ENCODE data around the gene CHPF2.
A peak's percentile ranks its signal among the peaks of the same experiment; 100 is the strongest.

The CHPF2 gene

GRCh38 chr7:151242159-151243044 is 10.1 kb downstream of the CHPF2 start:
- TF ChIP-seq, protein P1, sequence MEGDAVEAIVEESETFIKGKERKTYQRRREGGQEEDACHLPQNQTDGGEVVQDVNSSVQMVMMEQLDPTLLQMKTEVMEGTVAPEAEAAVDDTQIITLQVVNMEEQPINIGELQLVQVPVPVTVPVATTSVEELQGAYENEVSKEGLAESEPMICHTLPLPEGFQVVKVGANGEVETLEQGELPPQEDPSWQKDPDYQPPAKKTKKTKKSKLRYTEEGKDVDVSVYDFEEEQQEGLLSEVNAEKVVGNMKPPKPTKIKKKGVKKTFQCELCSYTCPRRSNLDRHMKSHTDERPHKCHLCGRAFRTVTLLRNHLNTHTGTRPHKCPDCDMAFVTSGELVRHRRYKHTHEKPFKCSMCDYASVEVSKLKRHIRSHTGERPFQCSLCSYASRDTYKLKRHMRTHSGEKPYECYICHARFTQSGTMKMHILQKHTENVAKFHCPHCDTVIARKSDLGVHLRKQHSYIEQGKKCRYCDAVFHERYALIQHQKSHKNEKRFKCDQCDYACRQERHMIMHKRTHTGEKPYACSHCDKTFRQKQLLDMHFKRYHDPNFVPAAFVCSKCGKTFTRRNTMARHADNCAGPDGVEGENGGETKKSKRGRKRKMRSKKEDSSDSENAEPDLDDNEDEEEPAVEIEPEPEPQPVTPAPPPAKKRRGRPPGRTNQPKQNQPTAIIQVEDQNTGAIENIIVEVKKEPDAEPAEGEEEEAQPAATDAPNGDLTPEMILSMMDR (IDR thresholded peaks at IDR 0.05; ENCODE audit: insufficient read depth, low read depth, low read length, missing control alignments): no peak
- DNase-seq (ENCODE audit: low read depth): no peak
- H3K4me3 ChIP-seq (ENCODE audit: low read depth, low read length): no peak overlapping the region

DNA sequence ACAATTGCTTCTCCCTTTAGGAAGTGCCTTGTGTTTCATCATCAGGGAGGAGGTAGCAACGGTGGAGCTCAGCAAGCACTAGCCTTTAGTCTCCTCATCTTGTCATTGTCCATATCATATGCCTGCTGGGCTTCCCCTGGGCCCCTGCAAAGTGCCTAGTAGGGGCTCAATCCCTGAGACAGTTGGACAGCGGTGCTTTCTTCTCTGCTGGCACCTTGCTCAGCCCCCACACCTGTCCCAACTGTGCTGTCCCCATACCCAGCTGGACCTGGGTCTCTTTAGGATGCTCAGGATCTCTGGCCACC is 10.7 kb downstream of the CHPF2 start:
- H3K4me3 ChIP-seq (ENCODE audit: low read depth, low read length): no peak overlapping the region
- DNase-seq (ENCODE audit: low read depth): no peak
- TF ChIP-seq, protein P1 (IDR thresholded peaks at IDR 0.05; ENCODE audit: insufficient read depth, low read depth, low read length, missing control alignments): no peak

DNA sequence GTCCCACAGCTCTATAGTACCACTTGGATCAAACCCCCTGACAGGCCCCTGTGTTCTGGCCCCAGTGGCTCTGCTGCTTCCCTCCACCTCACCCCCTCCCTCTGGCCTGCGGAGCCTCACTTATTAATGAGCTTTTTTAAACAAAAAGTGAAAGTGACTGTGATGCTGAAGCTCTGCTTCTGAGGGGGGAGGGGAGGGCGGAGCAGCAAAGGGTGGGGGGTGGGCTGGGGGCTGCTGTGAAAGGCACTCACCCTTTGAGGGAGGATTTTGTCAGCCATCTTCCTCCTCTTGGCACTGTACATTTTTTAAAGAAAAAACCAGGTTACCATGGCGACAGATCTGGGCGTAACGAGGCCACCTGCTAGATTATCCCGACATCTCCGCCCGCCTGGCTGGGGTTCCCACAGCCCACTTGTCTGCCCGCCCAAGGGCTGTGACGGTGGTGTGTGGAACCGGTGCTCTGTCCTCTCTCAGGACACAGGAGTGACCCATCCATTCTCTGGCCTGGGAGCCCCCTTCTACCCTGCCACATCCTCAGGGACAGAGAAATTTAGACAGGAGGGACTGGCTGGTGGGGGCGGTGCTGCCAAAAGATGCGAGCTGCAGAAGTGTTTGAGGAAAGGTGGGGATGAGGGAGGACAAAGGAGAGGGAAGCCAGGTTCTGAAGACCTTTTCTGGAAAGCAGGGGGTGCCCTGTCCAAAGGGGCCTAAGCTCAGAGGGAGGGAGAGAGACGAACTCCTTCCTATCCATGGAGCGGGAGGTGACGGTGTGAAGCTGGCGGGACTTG is 11.3 kb downstream of the CHPF2 start:
- peak; percentile 21 for DNase-seq (ENCODE audit: low read depth)
- no peak overlapping the region for H3K4me3 ChIP-seq (ENCODE audit: low read depth, low read length)

GRCh38 chr7:151244196-151244840 is 12.0 kb downstream of the CHPF2 start:
- DNase-seq (ENCODE audit: low read depth): peak; percentile 70

More for the DNA sequence above, 11.3 kb downstream of the CHPF2 start:
- TF ChIP-seq, protein P1 (IDR thresholded peaks at IDR 0.05; ENCODE audit: insufficient read depth, low read depth, low read length, missing control alignments): no peak

GRCh38 chr7:151244841-151245346 is 12.6 kb downstream of the CHPF2 start:
- TF ChIP-seq, protein P1 (IDR thresholded peaks at IDR 0.05; ENCODE audit: insufficient read depth, low read depth, low read length, missing control alignments): no peak
- no peak for DNase-seq (ENCODE audit: low read depth)
- H3K4me3 ChIP-seq (ENCODE audit: low read depth, low read length): no peak overlapping the region

More at GRCh38 chr7:151244196-151244840, 12.0 kb downstream of the CHPF2 start:
- TF ChIP-seq, protein P1 (IDR thresholded peaks at IDR 0.05; ENCODE audit: insufficient read depth, low read depth, low read length, missing control alignments): peak; percentile 83
- H3K4me3 ChIP-seq (ENCODE audit: low read depth, low read length): no peak overlapping the region

GRCh38 chr7:151245360-151246101 is 13.2 kb downstream of the CHPF2 start:
- DNase-seq (ENCODE audit: low read depth): peak; percentile 44
- no peak overlapping the region for H3K4me3 ChIP-seq (ENCODE audit: low read depth, low read length)

More at GRCh38 chr7:151245360-151246101, 13.2 kb downstream of the CHPF2 start:
- TF ChIP-seq, protein P1 (IDR thresholded peaks at IDR 0.05; ENCODE audit: insufficient read depth, low read depth, low read length, missing control alignments): peak; percentile 60

All from GM12865 (cell line).